WERI-Rb-1 (cell line): ENCODE data around the gene JAG2.

ENCODE experiments used
- DNase-seq: peaks from one replicate; pipeline ENCODE4 v3.0.0-alpha.2; 2020
- H3K27ac ChIP-seq: fragments of 250-450 bp; sonication (Bioruptor Pico); 2 replicates; pipeline ENCODE4 v1.5.1; 2020; ENCODE audit warnings: mild to moderate bottlenecking, moderate library complexity
- H3K27me3 ChIP-seq: fragments of 250-450 bp; sonication (Bioruptor Pico); 2 replicates; pipeline ENCODE4 v1.5.1; 2021; ENCODE audit warnings: mild to moderate bottlenecking, low read depth, moderate library complexity; ENCODE audit not compliant: insufficient read depth, severe bottlenecking
- H3K36me3 ChIP-seq: fragments of 250-450 bp; sonication (Bioruptor Pico); 2 replicates; pipeline ENCODE4 v1.5.1; 2020; ENCODE audit warnings: mild to moderate bottlenecking, moderate library complexity
- H3K4me3 ChIP-seq: 2 replicates; pipeline ENCODE4 v1.5.1; 2011; ENCODE audit warnings: low read depth, mild to moderate bottlenecking, control low read depth, low read length
- H3K9me3 ChIP-seq: fragments of 250-450 bp; sonication (Bioruptor Pico); 2 replicates; pipeline ENCODE4 v1.5.1; 2021; ENCODE audit warnings: mild to moderate bottlenecking, moderate library complexity; ENCODE audit not compliant: severe bottlenecking
- TF ChIP-seq, protein P1 (sequence below): IDR thresholded peaks from 2 replicates; pipeline ENCODE4 v1.5.1; 2011; ENCODE audit warnings: low read depth, mild to moderate bottlenecking, control low read depth, inconsistent platforms, low read length

The JAG2 gene

DNA sequence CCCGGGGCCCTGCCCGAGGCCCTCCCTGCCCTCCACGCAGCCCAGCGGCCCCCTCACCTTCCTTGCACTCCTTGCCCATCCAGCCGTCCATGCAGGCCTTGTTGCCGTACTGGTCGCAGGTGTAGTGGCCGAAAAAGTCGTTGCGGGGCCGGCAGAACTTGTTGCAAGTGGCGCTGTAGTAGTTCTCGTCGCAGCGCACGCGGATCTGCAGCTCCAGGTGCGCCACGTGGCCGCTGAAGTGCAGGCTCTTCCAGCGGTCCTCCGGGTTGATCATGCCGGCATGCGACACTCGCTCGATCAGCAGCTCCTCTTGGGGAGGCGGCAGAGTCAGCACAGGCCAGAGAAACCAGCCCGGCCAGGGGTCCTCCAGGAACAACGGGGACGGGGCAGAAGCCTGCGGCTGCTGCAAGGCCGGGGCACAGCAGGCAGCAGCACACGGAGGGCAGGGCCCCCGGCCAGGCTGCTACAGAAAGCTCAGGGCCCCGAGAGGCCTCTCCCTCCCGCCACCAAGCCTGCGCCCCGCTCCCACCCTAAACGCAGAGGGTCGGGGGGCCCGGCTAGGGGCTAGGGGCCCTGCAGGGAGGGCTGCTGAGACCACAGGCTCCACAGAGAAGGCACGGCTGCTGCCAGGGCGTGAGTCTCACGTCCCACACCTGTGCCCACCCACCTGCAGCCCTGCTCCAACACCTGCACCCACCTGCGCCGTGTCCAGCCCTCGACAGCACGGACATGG is 12.7 kb downstream of the JAG2 start:
- TF ChIP-seq, protein P1, sequence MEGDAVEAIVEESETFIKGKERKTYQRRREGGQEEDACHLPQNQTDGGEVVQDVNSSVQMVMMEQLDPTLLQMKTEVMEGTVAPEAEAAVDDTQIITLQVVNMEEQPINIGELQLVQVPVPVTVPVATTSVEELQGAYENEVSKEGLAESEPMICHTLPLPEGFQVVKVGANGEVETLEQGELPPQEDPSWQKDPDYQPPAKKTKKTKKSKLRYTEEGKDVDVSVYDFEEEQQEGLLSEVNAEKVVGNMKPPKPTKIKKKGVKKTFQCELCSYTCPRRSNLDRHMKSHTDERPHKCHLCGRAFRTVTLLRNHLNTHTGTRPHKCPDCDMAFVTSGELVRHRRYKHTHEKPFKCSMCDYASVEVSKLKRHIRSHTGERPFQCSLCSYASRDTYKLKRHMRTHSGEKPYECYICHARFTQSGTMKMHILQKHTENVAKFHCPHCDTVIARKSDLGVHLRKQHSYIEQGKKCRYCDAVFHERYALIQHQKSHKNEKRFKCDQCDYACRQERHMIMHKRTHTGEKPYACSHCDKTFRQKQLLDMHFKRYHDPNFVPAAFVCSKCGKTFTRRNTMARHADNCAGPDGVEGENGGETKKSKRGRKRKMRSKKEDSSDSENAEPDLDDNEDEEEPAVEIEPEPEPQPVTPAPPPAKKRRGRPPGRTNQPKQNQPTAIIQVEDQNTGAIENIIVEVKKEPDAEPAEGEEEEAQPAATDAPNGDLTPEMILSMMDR = no peak
- H3K4me3 ChIP-seq = no peak overlapping the region
- no peak for DNase-seq
- H3K36me3 ChIP-seq = peaks cover 43% of the 10 kb centered on the region
- H3K27ac ChIP-seq = no peak overlapping the region
- no peaks in the 10 kb centered on the region for H3K27me3 ChIP-seq
- H3K9me3 ChIP-seq = no peaks in the 10 kb centered on the region

DNA sequence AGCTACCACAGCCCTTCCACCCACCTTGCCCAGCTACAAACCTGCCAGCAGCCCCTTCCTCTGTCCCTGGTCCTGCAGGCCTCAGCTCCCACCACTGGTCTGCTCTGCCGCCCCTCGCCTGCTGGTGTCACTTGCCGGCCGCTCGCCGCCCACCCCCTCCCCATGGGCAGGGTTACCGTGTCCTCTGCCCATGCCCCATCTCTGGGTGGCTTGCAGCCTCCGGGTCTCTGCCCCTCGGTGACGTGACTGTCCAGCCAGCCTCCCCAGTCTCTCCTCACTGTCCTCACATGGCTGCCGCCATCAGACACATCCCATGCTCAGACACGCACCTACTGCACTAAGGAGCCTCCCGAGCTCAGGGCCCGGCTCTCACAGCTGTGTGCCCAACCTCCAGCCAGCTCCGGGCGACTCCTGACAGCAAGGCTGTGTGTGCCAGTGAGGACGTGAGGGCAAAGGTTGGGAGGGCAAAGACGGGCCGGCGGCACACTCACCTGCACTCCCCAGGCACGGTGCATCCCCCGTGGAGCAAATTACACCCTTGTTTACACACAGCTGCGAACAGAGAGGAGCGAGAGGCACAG is 13.4 kb downstream of the JAG2 start:
- TF ChIP-seq, protein P1 = no peak
- DNase-seq = no peak

DNA sequence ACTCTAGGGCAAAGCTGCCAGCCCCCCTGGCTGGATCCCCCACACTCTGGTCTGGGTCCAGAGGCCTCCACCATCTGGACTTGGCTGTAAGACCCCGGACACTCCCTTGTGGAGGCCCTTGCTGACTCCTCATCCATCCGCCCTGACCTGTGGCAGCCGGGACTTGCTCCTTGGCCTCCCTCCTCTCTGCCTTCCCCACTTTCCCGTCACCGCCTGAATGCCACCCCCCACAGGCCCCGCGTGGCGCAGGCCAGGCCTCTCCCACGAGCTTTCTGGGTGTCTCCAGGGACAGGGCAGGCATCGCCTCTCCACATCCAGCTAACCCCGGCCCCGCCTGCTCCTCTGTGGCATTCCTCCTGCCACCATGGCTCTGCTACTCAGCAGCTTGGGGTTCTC is 14.1 kb downstream of the JAG2 start:
- DNase-seq = no peak
- no peak overlapping the region for H3K4me3 ChIP-seq
- peaks cover 48% of the 10 kb centered on the region for H3K36me3 ChIP-seq
- no peaks in the 10 kb centered on the region for H3K9me3 ChIP-seq
- TF ChIP-seq, protein P1 = no peak
- H3K27ac ChIP-seq = no peak overlapping the region
- no peaks in the 10 kb centered on the region for H3K27me3 ChIP-seq

More for the DNA sequence above, 13.4 kb downstream of the JAG2 start:
- Histone ChIP-seq H3K9me3 (no peaks in the 10 kb centered on the region), H3K36me3 (peaks cover 48% of the 10 kb centered on the region), H3K27ac (no peak overlapping the region), H3K4me3 (no peak overlapping the region), H3K27me3 (no peaks in the 10 kb centered on the region)

DNA sequence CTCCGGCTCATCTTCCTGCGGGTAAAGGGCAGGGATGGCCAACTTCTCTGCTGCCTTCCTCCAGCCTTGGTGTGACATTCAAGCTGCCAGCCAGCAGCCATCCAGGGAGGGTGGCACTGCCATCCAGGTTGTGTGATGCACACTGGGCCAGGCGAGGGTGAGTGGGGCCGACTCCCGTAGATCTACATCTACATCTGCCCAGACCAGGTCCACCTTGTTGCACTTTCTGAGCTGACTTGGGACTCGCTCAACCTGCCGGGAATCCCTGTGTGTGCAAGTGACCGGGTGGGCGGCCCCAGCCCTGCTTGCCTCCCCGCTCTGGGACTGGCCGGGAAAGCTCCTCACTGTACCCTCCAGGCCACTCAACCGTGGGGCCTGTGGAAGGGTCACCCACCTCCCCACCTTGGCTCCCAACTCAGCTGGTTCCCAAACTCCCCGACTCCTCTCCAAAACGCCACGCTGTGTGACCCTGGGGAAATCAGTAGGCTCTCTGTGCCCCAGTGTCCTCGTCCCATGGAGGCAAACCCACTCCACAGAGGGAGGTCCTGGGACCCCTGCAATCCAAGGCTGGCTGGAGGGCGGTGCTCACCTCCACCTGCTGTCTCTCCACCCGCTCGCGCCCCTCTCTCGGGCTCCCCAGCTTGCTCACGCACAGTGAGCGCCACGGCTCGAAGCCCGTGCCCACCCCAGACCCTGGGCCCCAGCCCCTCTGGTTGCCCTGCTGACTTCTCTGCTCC is 14.7 kb downstream of the JAG2 start:
- TF ChIP-seq, protein P1 = no peak
- Histone ChIP-seq H3K9me3 (no peaks in the 10 kb centered on the region), H3K4me3 (no peak overlapping the region), H3K36me3 (peaks cover 48% of the 10 kb centered on the region), H3K27me3 (no peaks in the 10 kb centered on the region), H3K27ac (no peak overlapping the region)
- no peak for DNase-seq

DNA sequence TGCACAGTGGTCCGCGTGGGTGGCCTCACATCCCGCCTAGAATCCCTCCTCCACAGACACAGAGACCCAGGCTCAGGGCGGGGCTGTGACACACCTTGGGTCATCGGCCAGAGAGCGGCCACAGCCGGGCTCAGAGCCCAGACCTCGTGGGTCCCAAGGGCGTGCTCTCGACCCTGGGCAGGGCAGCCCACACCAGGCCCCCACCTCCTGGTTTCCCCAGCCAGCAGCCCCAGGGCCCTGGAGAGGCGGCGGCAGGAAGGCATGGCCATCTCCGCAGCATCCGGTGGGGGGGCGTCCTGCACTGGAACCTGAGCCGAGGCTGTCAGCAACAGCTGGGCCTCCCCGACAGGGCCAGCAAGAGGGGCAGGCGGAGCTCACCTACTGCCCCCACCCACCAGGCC is 15.2 kb downstream of the JAG2 start:
- TF ChIP-seq, protein P1 = no peak
- Histone ChIP-seq H3K9me3 (no peaks in the 10 kb centered on the region), H3K4me3 (no peak overlapping the region), H3K27ac (no peak overlapping the region), H3K36me3 (peaks cover 52% of the 10 kb centered on the region), H3K27me3 (no peaks in the 10 kb centered on the region)
- DNase-seq = no peak
